HG02678 (cell line): ENCODE results near the gene HMG20B.
"Not testable (repeated sequence)": the region's sequence is repeated elsewhere in the genome, so short reads cannot be mapped to it uniquely, and the experiment has no call there.

Source experiments
- ATAC-seq: cut with Tn5 transposase; IDR thresholded peaks from one replicate; pipeline ENCODE4 v1.9.1; 2021; ENCODE audit warnings: mild to moderate bottlenecking, moderate library complexity; ENCODE audit not compliant: unreplicated experiment

The HMG20B gene

DNA sequence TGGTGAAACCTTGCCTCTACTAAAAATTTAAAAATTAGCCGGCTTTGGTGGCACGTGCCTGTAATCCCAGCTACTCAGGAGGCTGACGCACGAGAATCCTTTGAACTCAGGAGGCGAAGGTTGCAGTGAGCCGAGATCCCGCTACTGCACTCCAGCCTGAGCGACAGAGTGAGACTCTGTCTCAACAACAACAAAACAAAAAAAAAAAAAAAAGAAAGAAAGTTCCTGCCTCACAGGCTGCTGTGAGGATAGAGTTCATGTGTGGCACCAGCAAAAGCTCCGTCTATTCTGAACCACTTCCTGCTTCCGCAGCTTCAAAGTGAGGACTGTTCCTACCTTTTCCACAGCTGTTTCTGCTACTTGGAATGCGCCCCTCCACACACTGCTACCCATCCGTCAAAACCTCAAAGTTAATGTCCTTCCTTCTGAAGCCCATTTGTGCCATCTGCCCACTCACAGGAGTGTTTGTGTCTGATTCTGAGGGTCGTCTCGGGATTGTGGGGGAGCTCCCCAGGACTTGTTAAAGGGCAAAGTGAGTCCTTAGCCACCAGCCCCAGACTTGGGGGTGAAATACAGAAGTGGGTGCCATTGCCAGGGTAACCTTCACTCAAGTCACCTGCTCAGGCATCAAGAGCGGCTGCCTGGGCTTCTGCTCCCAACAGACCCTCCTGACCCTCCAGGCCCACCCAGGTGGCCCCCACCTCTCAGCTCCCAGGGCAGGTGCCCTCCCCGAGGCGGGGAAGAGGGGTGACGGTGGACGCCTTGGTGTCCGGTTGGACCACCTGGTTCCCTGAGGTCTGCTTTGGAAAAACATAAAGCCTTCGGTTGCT, 18.3 kb upstream of the HMG20B start:
- no peak for ATAC-seq

- ATAC-seq, result no peak
Observed at GRCh38 chr19:3555653-3556422, 16.9 kb upstream of the HMG20B start.

- ATAC-seq, result no peak
Observed at GRCh38 chr19:3556423-3556977, 16.2 kb upstream of the HMG20B start.

GRCh38 chr19:3556978-3557460, 15.7 kb upstream of the HMG20B start:
- no peak for ATAC-seq

DNA sequence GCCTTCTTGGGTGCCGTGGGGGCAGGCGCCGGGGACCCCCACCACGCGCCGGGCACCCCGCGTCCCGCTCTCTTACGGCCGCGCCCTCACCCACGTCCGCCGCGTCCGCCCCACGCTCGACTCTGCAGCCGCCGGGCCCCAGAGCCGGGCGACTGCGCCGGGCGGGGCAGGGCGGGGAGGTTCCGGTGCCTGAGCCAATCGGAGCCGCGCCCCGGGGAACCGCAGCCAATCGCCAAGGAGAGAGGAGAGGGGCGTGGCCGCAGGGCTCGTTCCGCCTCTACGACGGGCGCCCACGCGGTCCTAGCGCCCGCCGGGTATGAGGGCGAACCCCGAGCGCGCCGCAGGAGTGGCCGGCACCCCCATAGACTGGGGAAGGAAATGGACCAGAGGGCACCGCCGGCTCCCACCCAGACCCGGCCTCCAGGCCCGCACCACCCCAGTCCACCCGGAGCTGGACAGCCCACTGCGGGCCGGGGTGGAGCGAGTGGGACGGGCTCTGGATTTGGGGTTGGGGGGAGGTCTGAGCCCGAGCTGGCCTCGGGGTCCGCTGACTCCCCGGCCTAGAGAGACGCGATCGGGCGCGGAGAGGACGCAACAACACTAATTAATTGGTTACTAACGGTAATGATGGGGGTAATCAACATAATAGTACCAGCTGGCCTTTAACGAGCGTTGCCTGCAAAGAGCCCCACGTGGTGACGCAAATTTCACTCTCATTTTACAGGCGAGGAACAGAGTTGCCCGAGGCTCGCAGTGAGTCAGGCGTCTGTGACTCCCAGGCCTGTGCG, 15.1 kb upstream of the HMG20B start, which contains the start of gene MFSD12:
Gene MFSD12 (minus strand): TSS at position 126 of the 788 bp plus-strand sequence. CDS start 183 bp downstream, outside the sequence.
- ATAC-seq, result peak; percentile 88

DNA sequence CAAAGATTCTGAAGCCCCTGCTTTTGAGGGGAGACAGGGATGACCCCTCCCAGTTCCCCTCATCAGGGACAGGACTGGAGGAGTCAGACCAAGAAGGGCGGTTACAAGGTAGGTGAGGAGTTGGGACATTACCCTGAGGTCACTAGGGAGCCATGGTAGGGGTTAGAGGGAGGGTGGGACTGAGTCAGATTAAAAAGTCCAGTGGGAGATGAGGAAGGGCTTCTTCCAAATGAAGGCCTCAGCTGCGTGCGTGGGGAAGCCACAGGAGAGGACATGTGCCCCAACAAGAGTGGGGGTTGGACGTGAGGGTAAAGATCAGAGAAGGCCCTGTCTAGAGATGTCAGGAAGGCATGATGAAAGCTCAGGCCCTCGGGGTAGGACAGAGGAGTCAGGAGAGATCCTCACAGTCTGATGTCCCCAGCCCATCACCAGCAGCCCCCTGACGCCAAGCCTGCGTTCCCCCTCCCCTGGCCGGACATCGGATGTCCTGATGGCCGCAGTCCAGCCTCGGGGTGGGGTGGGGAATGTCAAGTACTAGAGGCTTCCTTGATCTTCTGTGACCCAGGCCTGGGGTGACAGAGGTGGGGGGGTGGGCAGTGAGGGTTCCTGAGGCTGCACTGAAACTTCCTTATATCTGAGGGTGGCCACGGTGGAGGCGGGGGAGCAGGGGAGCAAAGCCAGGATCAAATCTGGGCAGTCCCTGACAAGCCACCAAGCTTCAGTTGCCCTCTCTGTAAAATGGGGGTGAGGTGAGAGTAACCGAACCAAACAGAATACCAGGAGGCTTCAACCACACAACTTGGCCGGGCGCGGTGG, 8.8 kb upstream of the HMG20B start:
- no peak for ATAC-seq

DNA sequence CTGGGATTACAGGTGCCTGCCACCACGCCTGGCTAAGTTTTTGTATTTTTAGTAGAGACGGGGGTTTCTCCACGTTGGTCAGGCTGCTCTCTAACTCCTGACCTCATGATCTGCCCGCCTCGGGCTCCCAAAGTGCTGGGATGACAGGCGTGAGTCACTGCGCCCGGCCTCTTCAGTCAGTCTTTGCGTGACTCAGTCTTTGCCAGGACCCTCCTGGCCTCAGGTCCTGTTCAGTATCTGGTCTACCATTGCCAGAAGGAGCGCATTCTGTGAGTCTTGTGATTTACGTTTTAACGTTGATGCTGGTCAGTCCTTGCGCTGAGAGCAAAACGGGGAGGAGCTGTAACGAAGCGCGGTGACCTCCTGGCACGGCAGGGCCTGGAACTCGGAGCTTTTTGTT, 7.6 kb upstream of the HMG20B start:
- no peak for ATAC-seq

GRCh38 chr19:3570042-3570441, 2.7 kb upstream of the HMG20B start:
- not testable (repeated sequence) for ATAC-seq

DNA sequence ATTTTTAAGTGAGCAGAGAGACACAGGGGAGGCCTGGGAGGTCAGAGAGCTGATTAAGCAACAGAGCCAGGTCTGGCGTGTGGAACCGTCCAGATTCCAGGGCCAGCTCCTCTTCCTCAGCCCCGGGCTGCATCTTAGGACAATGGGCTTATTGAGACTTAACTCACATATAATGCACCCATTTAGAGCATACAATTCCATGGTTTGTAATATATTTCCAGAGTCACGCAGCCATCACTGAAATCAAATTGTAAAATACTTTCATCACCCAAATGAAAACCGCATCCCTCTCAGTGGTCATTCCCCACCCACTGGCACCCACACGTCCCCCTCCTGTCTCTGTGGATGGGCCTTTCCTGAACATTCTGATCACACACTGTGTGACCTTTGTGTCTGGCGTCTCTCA, 2.1 kb upstream of the HMG20B start:
- no peak for ATAC-seq

GRCh38 chr19:3572132-3572854, 451 bp upstream of the HMG20B start:
- peak; percentile 92 for ATAC-seq

GRCh38 chr19:3573162-3573857, 566 bp downstream of the HMG20B start:
- ATAC-seq, result no peak

- ATAC-seq, result no peak
Observed at GRCh38 chr19:3573858-3574637, 1.3 kb downstream of the HMG20B start.

GRCh38 chr19:3575260-3575741, 2.6 kb downstream of the HMG20B start:
- no peak for ATAC-seq

- no peak for ATAC-seq
Observed at GRCh38 chr19:3575949-3576673, 3.4 kb downstream of the HMG20B start.

DNA sequence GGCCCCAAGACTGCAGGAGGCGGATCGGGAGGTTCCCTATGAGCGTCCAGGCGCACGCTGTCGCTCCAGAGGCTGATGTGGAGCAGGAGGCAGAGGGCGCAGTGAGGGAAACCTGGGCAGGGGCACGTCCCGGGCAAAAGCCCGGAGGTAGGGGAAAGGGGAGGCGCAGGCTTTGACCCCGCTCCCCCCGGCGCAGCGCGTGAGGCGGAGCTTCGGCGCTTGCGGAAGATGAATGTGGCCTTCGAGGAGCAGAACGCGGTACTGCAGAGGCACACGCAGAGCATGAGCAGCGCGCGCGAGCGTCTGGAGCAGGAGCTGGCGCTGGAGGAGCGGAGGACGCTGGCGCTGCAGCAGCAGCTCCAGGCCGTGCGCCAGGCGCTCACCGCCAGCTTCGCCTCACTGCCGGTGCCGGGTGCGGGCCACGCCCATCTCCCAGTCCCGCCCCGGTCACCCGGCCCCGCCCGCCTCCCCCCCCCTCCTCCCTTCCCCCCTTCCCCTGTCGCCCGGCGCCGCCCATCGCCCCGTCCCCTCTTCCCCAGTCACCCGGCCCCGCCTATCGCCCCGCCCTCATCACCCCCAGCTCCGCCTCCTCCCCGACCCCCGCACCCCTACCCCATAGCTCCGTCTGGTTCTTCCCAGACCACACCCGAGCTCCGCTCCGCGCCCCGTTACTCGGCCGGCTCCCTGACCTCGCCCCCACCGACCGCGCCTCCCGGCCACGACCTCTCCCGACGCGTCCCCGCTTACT, 4.1 kb downstream of the HMG20B start:
- ATAC-seq, result no peak

GRCh38 chr19:3577723-3578344, 5.1 kb downstream of the HMG20B start:
- no peak for ATAC-seq
